GM21576 (cell line): Measurements from ENCODE around the gene GABPA.
"Not testable (repeated sequence)": the region's sequence is repeated elsewhere in the genome, so short reads cannot be mapped to it uniquely, and the experiment has no call there.

ENCODE experiments used
- ATAC-seq: cut with Tn5 transposase; IDR thresholded peaks from one replicate; pipeline ENCODE4 v1.9.1; 2021; ENCODE audit warnings: mild to moderate bottlenecking, moderate library complexity; ENCODE audit not compliant: unreplicated experiment

The GABPA gene

GRCh38 chr21:25735646-25736597 is 1.1 kb downstream of the GABPA start:
- peak; percentile 4 for ATAC-seq

- ATAC-seq = no peak
Measured at GRCh38 chr21:25737421-25737820, 2.6 kb downstream of the GABPA start.

GRCh38 chr21:25742900-25743299 is 8.1 kb downstream of the GABPA start:
- ATAC-seq = no peak

GRCh38 chr21:25744854-25745253 is 10.1 kb downstream of the GABPA start:
- ATAC-seq = no peak

GRCh38 chr21:25750085-25750484 is 15.3 kb downstream of the GABPA start:
- no peak for ATAC-seq

GRCh38 chr21:25752416-25752815 is 17.6 kb downstream of the GABPA start:
- no peak for ATAC-seq

GRCh38 chr21:25756190-25756932 is 21.6 kb downstream of the GABPA start:
- ATAC-seq = no peak

GRCh38 chr21:25757531-25757930 is 22.8 kb downstream of the GABPA start:
- ATAC-seq = no peak

- no peak for ATAC-seq
Measured at GRCh38 chr21:25759573-25759972, 24.8 kb downstream of the GABPA start.

- ATAC-seq = no peak
Measured at GRCh38 chr21:25760061-25760460, 25.3 kb downstream of the GABPA start.

GRCh38 chr21:25760677-25761076 is 25.9 kb downstream of the GABPA start:
- ATAC-seq = no peak

GRCh38 chr21:25764065-25764464 is 29.3 kb downstream of the GABPA start:
- no peak for ATAC-seq

GRCh38 chr21:25767921-25768320 is 33.1 kb downstream of the GABPA start:
- no peak for ATAC-seq

GRCh38 chr21:25772686-25773085 is 37.9 kb downstream of the GABPA start:
- ATAC-seq = no peak

GRCh38 chr21:25776440-25776839 is 41.7 kb downstream of the GABPA start:
- no peak for ATAC-seq

GRCh38 chr21:25778126-25778875 is 43.5 kb downstream of the GABPA start:
- ATAC-seq = not testable (repeated sequence)

GRCh38 chr21:25788677-25789076 is 53.9 kb downstream of the GABPA start:
- ATAC-seq = no peak

GRCh38 chr21:25790122-25790877 is 55.5 kb downstream of the GABPA start:
- peak; percentile 78 for ATAC-seq

GRCh38 chr21:25790878-25791204 is 56.1 kb downstream of the GABPA start:
- no peak for ATAC-seq

- ATAC-seq = no peak
Measured at GRCh38 chr21:25791319-25791718, 56.5 kb downstream of the GABPA start.
